HG03442 (cell line): ENCODE data around the gene AQP12B.

ENCODE experiments used
- ATAC-seq: cut with Tn5 transposase; IDR thresholded peaks from one replicate; pipeline ENCODE4 v1.9.1; 2021; ENCODE audit warnings: mild to moderate bottlenecking, moderate library complexity; ENCODE audit not compliant: unreplicated experiment

AQP12B gene

DNA sequence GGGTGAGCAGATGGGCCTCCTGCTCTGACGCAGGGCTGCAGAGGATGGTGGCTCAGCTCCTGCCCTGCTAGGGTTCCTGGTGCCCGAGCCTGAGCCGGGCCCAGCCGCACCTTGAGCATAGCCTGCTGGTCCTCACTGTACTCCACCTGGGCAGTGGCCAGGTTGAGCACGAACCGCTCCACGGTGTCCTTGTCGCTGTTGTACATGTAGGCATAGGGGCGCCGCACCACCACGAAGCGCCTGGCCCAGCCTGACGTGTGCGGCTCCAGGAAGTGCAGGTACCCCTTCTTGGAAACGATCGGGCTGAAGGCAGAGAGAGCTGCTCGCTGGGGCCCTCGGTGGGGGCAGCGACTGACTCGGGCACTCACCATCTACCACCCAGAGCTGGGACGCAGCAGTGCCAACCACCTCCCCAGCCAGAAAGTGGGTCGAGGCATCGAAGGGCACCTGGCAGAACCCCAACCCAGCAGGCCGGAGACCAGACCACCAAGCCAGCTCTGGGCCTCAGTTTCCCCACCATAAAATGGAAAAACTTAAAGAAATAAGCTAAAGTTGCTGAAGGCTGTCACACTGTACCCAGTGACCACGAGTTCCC is 36.3 kb upstream of the AQP12B start:
- ATAC-seq = no peak

GRCh38 chr2:240717681-240718581 is 35.2 kb upstream of the AQP12B start:
- ATAC-seq = no peak

- ATAC-seq = no peak
Observed at GRCh38 chr2:240717181-240717641, 34.5 kb upstream of the AQP12B start.

DNA sequence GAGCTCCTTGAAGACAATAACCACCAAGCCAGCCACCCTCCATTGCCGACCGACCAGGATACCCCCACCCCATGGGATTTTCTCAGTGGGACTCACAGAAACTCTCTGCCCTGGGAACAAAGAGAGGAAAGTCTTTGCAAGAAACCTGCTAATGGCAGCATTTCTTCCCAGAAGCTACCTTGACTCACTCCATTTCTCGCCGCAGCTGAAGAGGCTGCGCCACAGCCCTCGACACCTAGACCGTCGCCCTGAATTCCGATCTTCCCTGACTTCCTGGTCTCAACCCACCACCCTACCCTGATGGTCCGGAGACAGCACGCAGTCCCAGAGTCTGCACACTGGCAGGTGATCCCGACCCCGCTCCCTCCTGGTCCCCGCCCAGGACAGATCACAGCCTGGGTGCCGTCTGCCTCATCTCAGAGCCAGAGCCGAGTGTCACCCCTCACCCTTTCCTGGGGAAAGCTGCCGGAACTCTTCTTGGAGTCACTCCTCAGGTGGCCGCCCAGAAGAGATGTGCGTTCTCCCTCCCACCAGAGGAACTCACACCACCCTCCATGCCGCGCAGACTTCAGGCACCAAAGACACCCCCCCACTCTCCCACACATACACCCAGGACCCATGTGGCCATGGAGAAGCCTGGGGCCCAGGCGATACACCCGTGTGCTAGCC is 33.6 kb upstream of the AQP12B start:
- ATAC-seq = no peak

- no peak for ATAC-seq
Observed at GRCh38 chr2:240714747-240715725, 32.4 kb upstream of the AQP12B start.

- no peak for ATAC-seq
Observed at GRCh38 chr2:240713928-240714746, 31.5 kb upstream of the AQP12B start.

- no peak for ATAC-seq
Observed at GRCh38 chr2:240713071-240713927, 30.6 kb upstream of the AQP12B start.

DNA sequence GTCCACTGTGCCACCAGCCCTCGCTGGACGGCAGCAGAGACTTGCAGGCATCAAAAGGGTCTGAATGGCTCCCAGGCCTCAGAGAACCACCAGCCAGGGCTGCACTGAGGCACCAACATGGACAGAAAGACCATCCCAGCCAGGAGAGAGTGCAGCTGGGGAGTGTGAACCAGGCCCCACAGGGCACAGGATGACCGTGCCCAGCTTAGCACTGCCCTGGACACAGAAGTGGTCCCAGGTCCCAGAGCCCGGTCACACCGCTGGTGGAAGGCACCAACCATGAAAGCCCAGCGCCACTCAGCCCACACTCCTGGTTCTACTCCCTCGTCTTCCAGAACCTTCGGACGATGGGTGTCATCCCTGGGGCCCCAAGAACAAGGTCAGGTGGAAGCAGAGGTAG is 29.4 kb upstream of the AQP12B start:
- no peak for ATAC-seq

DNA sequence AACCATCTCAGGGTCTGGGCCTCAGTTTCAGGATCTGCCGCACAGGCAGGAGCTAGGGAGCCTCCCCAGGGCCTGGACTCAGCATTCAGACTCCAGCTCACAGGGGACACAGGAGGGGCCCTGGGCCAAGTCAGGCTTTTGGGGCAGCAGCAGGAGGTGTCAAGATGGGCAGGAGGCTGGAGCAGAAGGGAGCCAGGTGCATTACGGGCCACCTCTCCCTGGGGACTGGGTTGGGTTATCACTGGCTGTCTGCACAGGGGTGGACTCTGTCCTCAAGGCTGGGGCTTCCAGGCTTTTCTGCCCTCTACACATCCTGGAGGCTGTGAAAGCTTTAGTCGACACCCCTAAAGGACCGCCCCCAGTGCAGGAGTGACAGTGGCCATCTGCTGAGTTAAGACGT is 29.0 kb upstream of the AQP12B start:
- no peak for ATAC-seq

DNA sequence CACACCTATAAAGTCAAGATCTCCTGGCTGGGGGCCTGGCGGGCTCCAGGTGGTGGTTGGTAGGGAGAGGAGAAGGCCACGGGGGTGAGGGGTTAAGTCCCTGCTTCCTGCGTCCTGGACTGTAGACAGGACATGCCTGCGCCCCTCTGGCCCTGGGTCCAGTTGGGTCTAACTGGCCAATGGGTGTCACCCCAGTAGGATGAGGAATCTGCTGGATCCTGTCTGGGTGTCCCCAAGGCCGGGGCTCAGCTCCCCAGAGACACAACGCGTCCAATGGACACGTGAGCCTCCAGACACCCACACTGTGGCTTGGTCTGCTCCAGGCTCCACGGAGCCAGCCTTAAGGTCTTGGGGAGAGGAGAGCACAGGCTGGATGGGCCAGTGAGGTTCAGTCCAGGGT is 28.6 kb upstream of the AQP12B start:
- ATAC-seq = no peak

GRCh38 chr2:240708457-240708856 is 25.8 kb upstream of the AQP12B start:
- ATAC-seq = no peak

- ATAC-seq = no peak
Observed at GRCh38 chr2:240707821-240708220, 25.1 kb upstream of the AQP12B start.

DNA sequence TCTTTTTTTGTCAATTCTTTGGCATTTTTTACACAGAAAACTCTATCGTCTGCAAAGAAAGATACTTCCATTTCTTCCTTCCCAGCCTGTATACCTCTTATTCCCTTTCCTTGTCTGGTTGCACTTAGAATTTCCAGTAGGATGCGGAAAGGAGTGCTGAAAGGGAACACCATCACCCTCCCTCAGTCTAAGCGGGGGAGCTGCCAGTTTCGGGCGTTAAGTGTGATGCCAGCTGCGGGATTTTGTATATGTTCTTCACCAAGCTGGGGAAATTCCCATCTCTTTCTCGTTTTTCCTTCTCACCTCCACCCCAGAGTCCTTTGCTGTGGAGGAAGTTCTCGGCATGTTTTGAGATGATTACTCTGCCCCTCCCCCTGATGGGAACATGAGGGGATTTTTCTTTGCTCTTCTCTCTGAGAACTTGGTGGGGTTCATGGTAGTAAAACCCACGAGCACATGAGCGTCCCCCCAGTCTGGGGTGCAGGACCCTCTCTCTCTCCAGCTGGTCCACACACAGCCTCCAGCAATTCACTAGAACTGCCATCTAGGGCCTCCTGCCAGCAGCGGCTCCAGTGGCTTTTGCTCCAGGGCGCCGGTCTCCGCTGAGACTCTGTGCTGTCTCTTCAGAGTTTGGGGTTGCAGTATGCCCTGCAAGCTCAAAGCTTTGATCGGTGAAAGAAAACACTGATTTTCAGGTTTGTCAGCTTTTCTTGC is 24.5 kb upstream of the AQP12B start:
- no peak for ATAC-seq

- no peak for ATAC-seq
Observed at GRCh38 chr2:240705204-240705791, 22.6 kb upstream of the AQP12B start.

- ATAC-seq = no peak
Observed at GRCh38 chr2:240704651-240705050, 22.0 kb upstream of the AQP12B start.

GRCh38 chr2:240703417-240704341 is 21.0 kb upstream of the AQP12B start:
- ATAC-seq = no peak

- ATAC-seq = no peak
Observed at GRCh38 chr2:240702640-240703011, 19.9 kb upstream of the AQP12B start.
